Stimulated activated CD4-positive, alpha-beta T cell treated with anti-CD3 and anti-CD28 coated beads, TNF-alpha, amount 100 ng/mL, for 48 hours (primary cell): Measurements from ENCODE around the gene C1R.

Experiments used
- DNase-seq, 3 donors: peaks; one replicate each; pipeline ENCODE4 v3.0.0-alpha.2; 2020; ENCODE audit warnings: low read depth in 3 of 3

Gene C1R

DNA sequence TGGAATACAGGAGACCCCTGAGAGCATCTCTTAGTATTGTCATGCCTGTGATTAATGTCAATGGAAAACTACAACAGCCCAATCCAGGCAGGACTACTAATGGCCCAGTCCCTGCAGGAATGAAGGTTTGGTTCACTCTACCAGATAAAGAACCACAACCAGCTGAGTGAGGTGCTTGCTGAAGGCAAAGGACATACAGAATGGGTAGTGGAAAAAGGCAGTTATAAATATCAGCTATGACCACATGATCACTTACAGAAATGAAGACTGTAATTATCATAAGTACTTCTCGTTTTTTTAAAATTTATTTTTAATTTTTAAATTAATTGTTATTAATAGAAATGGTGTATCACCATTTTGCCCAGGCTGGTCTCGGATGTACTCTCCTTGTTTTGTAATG lies 56.8 kb downstream of the C1R start:
- DNase-seq = no peak

DNA sequence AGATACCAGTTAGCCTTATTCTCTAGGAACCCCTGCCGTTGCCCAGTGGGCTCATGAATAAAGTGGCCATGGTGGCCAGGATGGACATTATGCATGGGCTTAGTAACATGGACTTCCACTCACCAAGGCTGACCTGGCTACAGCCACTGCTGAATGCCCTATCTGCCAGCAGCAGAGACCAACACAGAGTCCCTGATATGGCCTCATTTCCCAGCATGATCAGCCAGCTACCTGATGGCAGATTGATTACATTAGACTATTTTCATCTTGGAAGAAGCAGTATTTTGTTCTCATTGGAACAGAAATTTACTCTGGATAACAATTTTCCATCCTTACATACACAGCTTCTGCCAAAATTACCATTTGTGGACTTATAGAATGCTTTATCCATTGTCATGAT lies 57.8 kb downstream of the C1R start:
- no peak for DNase-seq

DNA sequence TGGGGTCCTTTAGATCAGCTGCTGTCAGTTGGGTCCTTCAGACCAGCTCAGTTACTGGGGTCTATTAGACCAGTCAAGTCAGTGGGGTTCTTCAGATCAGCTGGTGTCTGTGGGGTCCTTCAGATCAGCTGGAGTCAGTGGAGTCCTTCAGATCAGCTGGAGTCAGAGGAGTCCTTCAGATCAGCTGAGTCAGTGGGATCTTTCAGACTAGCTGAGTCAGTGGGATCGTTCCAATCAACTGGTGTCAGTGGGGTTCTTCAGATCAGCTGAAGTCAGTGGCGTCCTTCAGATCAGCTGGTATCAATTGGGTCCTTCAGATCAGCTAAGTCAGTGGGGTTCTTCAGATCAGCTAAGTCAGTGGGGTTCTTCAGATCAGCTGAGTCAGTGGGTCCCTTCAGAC lies 59.3 kb downstream of the C1R start:
- DNase-seq = no peak

DNA sequence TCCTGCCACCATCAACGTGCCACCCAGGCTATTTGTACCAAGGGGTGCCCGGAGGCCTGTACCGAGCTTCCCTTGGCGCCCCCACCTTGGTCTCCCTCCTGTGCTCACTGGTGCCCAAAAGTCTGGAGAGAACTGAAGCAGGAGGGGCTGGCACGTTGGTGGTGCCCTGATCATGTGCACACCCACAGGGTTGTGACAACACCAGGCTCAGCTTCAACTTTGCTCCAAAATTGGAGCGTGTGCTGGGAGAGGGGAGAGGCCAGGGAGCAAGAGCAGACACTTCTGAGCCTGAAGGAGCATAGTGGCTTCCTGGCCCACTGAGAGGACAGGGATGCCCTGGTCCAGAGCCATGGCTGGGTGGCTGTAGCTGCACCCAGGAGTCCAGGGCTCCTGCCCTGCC lies 60.9 kb downstream of the C1R start:
- no peak for DNase-seq
